OCI-LY1 (cell line): ENCODE data around the gene LRMDA.

Experiments
- H2AFZ ChIP-seq: fragments of 200-600 bp; sonication (generic), shearing (Covaris generic); 2 replicates; pipeline ENCODE4 v1.6.0; 2014; ENCODE audit warnings: antibody characterized with exemption, mild to moderate bottlenecking, low read length
- H3F3A ChIP-seq: fragments of 200-600 bp; sonication (generic), shearing (Covaris generic); 2 replicates; pipeline ENCODE4 v1.6.0; 2014; ENCODE audit warnings: mild to moderate bottlenecking, antibody characterized with exemption, low read length, moderate library complexity; ENCODE audit not compliant: insufficient read depth
- H3K27ac ChIP-seq: fragments of 200-600 bp; sonication (generic); 2 replicates; pipeline ENCODE4 v1.5.1; 2014; ENCODE audit warnings: low read length, mixed run types, mild to moderate bottlenecking, low read depth; ENCODE audit not compliant: poor library complexity, severe bottlenecking
- H3K27me3 ChIP-seq: fragments of 200-600 bp; sonication (generic); 2 replicates; pipeline ENCODE4 v1.6.0; 2014; ENCODE audit warnings: antibody characterized with exemption, mild to moderate bottlenecking, low read length, moderate library complexity; ENCODE audit not compliant: insufficient read depth
- H3K36me3 ChIP-seq: fragments of 200-600 bp; sonication (generic); 2 replicates; pipeline ENCODE4 v1.6.1; 2014; ENCODE audit warnings: mild to moderate bottlenecking, antibody characterized with exemption, low read length, moderate library complexity, mixed read lengths; ENCODE audit not compliant: insufficient read depth
- H3K4me1 ChIP-seq: fragments of 200-600 bp; sonication (generic); 2 replicates; pipeline ENCODE4 v1.5.1; 2014; ENCODE audit warnings: mild to moderate bottlenecking, low read length, moderate library complexity; ENCODE audit not compliant: insufficient read depth, severe bottlenecking
- H3K4me2 ChIP-seq: fragments of 200-600 bp; sonication (generic), shearing (Covaris generic); 2 replicates; pipeline ENCODE4 v1.6.1; 2014; ENCODE audit warnings: low read length
- H3K4me3 ChIP-seq: fragments of 200-600 bp; sonication (generic); 2 replicates; pipeline ENCODE4 v1.5.1; 2014; ENCODE audit warnings: low read length, low read depth, mild to moderate bottlenecking, mixed read lengths; ENCODE audit not compliant: poor library complexity, severe bottlenecking
- H3K79me2 ChIP-seq: fragments of 200-600 bp; shearing (Covaris generic); 2 replicates; pipeline ENCODE4 v1.6.1; 2016; ENCODE audit warnings: mixed run types, low read length, mixed read lengths; ENCODE audit not compliant: insufficient read depth
- H3K9ac ChIP-seq: fragments of 200-600 bp; sonication (generic), shearing (Covaris generic); 2 replicates; pipeline ENCODE4 v1.6.1; 2014; ENCODE audit warnings: mild to moderate bottlenecking, low read length, mixed read lengths
- H3K9me2 ChIP-seq: fragments of 200-600 bp; sonication (generic), shearing (Covaris generic); 2 replicates; pipeline ENCODE4 v1.6.1; 2014; ENCODE audit warnings: low read depth, mild to moderate bottlenecking, low read length, mixed read lengths
- H3K9me3 ChIP-seq: fragments of 200-600 bp; shearing (Covaris generic); 2 replicates; pipeline ENCODE4 v1.6.1; 2014; ENCODE audit warnings: low read length, mixed read lengths
- H4K20me1 ChIP-seq: fragments of 200-600 bp; sonication (generic), shearing (Covaris generic); 2 replicates; pipeline ENCODE4 v1.6.0; 2016; ENCODE audit warnings: mild to moderate bottlenecking, low read length; ENCODE audit not compliant: insufficient read depth
- EZH2 ChIP-seq: fragments of 200-600 bp; sonication (generic), shearing (Covaris generic); IDR thresholded peaks from 2 replicates; pipeline ENCODE4 v1.8.0; 2017; ENCODE audit warnings: borderline replicate concordance, mixed run types, mild to moderate bottlenecking, antibody characterized with exemption, low read length, moderate library complexity, mixed read lengths
- TF ChIP-seq, protein P1 (sequence below): fragments of 200-600 bp; sonication (generic), shearing (Covaris generic); IDR thresholded peaks from 2 replicates; pipeline ENCODE4 v1.5.1; 2017; ENCODE audit warnings: mild to moderate bottlenecking, antibody characterized with exemption, low read length, moderate library complexity, mixed read lengths

Gene LRMDA

DNA sequence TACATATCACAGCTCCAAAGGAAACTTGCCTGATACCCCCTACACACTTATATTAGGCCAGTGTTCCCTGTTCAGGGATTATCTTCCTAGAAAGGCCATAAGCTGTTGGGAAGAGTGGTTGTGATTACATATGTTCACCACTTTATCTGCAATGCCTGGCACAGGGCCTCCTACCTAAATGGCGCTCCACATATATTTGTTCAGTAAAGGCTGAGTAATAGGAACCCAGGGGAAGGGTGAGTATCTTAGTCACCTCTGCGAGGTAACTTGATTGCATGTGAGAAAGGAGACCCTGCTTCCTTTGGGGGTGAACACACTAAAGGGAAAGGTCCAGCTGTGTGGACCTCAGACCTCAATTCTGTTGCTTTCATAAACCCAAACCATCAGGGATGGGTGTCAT, 896.0 kb downstream of the LRMDA start:
- Histone ChIP-seq H3K79me2 (no peaks in the 10 kb centered on the region), H3K27me3 (no peaks in the 10 kb centered on the region), H2AFZ (no peak overlapping the region), H3K4me1 (no peaks in the 10 kb centered on the region), H3K9me3 (no peaks in the 10 kb centered on the region), H3K4me2 (no peak overlapping the region), H3K4me3 (no peak overlapping the region), H3K27ac (no peak overlapping the region), H3F3A (no peaks in the 10 kb centered on the region), H3K9ac (no peak overlapping the region), H4K20me1 (no peaks in the 10 kb centered on the region), H3K9me2 (no peaks in the 10 kb centered on the region), H3K36me3 (no peaks in the 10 kb centered on the region)
- TF ChIP-seq, protein P1, sequence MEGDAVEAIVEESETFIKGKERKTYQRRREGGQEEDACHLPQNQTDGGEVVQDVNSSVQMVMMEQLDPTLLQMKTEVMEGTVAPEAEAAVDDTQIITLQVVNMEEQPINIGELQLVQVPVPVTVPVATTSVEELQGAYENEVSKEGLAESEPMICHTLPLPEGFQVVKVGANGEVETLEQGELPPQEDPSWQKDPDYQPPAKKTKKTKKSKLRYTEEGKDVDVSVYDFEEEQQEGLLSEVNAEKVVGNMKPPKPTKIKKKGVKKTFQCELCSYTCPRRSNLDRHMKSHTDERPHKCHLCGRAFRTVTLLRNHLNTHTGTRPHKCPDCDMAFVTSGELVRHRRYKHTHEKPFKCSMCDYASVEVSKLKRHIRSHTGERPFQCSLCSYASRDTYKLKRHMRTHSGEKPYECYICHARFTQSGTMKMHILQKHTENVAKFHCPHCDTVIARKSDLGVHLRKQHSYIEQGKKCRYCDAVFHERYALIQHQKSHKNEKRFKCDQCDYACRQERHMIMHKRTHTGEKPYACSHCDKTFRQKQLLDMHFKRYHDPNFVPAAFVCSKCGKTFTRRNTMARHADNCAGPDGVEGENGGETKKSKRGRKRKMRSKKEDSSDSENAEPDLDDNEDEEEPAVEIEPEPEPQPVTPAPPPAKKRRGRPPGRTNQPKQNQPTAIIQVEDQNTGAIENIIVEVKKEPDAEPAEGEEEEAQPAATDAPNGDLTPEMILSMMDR, result no peak
- no peak for TF ChIP-seq EZH2

DNA sequence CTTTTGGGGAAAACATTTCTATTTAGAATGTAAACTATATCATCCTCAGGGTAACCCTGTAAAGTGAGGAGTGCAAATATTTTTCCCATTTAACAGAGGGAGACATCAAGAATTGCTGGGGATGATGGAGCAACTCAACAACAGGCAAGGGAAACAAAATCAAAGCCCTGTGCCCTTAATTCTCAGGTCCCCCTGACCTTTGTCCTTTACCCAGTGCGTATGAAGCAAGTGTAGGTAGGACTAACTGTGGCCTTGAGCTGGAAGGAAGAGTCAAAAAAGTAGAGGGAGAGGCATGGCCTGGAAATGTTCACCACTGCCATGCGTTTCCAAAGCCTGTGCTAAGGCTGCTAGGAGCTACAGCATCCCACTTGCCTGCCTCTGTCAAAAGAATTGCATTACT, 896.9 kb downstream of the LRMDA start:
- TF ChIP-seq EZH2, result no peak
- TF ChIP-seq, protein P1, result no peak
- no peaks in the 10 kb centered on the region for H3F3A ChIP-seq
- H3K4me2 ChIP-seq, result no peak overlapping the region
- no peaks in the 10 kb centered on the region for H3K4me1 ChIP-seq
- H4K20me1 ChIP-seq, result no peaks in the 10 kb centered on the region
- H3K9ac ChIP-seq, result no peak overlapping the region
- H3K36me3 ChIP-seq, result no peaks in the 10 kb centered on the region
- no peaks in the 10 kb centered on the region for H3K79me2 ChIP-seq
- H3K27me3 ChIP-seq, result no peaks in the 10 kb centered on the region
- no peaks in the 10 kb centered on the region for H3K9me2 ChIP-seq
- no peak overlapping the region for H3K4me3 ChIP-seq
- no peak overlapping the region for H2AFZ ChIP-seq
- H3K9me3 ChIP-seq, result no peaks in the 10 kb centered on the region
- no peak overlapping the region for H3K27ac ChIP-seq

DNA sequence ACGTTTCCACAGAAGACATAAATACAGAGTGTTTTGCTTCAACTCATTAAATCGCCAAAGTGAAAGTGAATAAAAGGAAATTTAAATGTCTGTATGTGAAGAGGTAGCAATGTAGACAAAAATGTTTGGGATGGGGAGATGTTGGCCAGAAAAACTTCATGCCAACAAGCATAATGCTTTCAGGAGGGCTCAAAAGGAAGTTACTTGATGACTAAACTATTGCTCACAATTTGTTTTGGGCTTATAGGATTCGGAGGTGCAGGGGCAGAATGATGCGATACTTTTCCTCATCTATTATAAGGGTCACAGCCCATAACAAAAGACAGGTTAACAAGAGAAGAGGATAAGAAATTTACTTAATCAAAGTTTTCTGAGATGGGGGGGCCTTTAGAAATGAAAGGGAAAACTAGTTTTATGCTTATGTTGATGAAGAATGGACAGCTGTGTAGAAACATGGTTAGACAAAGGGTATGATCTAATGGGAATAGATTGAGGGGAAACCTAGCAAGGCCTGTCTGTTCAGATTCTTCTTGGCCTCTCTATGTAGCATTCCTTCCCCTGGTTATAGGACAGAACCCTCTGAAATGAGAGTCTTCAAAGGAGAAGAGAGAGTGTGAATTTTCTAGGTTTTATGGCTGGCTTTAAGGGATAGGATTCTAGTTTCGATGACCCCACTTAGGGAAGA, 898.6 kb downstream of the LRMDA start:
- no peaks in the 10 kb centered on the region for H3K9me2 ChIP-seq
- H4K20me1 ChIP-seq, result no peaks in the 10 kb centered on the region
- H3K4me2 ChIP-seq, result no peak overlapping the region
- no peaks in the 10 kb centered on the region for H3K9me3 ChIP-seq
- no peaks in the 10 kb centered on the region for H3F3A ChIP-seq
- TF ChIP-seq, protein P1, result no peak
- no peak for TF ChIP-seq EZH2
- no peaks in the 10 kb centered on the region for H3K27me3 ChIP-seq
- no peaks in the 10 kb centered on the region for H3K4me1 ChIP-seq
- H3K79me2 ChIP-seq, result no peaks in the 10 kb centered on the region
- H3K27ac ChIP-seq, result no peak overlapping the region
- H3K4me3 ChIP-seq, result no peak overlapping the region
- H2AFZ ChIP-seq, result no peak overlapping the region
- no peak overlapping the region for H3K9ac ChIP-seq
- H3K36me3 ChIP-seq, result no peaks in the 10 kb centered on the region
